Tibial nerve (tissue), 4 donors: ENCODE data around the gene CCDC120. TPM values are rescaled to one million over a fixed set of nuclear protein-coding genes. Genes with fewer than 3 reads are reported as not detected.

Source experiments
- DNase-seq, 2 donors: peaks; one replicate each; pipeline ENCODE4 v3.0.0-alpha.2; 2019; ENCODE audit warnings: low spot score in 2 of 2
- H3K27ac ChIP-seq, 4 donors: fragments of 200-600 bp; sonication (generic) in 3 of 4; one replicate each; pipeline ENCODE4 v1.5.1; 2017 to 2019; ENCODE audit warnings: mild to moderate bottlenecking in 1 of 4
- H3K27me3 ChIP-seq, 2 donors: fragments of 200-600 bp; sonication (generic) in 1 of 2; one replicate each; pipeline versions ENCODE4 v1.5.1 to v1.6.0; 2017 to 2019
- H3K36me3 ChIP-seq, 3 donors: fragments of 200-600 bp; sonication (generic); one replicate each; pipeline ENCODE4 v1.5.1; 2018 to 2019
- H3K4me1 ChIP-seq, 4 donors: fragments of 200-600 bp; sonication (generic) in 3 of 4; one replicate each; pipeline ENCODE4 v1.5.1; 2017 to 2019
- H3K4me3 ChIP-seq, 4 donors: fragments of 200-600 bp; sonication (generic) in 3 of 4; one replicate each; pipeline ENCODE4 v1.5.1; 2017 to 2019; ENCODE audit warnings: mild to moderate bottlenecking in 1 of 4, moderate library complexity in 1 of 4
- H3K9me3 ChIP-seq, 4 donors: fragments of 200-600 bp; sonication (generic) in 3 of 4; one replicate each; pipeline ENCODE4 v1.5.1; 2017 to 2019
- EP300 ChIP-seq, 2 donors: sonication (generic); formaldehyde crosslinking; IDR thresholded peaks; one replicate each; pipeline ENCODE4 v1.6.1; 2017; ENCODE audit warnings: antibody characterized with exemption in 2 of 2, mild to moderate bottlenecking in 1 of 2
- POLR2A ChIP-seq, 2 donors: fragments of 450-650 bp; IDR thresholded peaks; one replicate each; pipeline ENCODE4 v1.6.1; 2017; ENCODE audit warnings: antibody characterized with exemption in 2 of 2, mild to moderate bottlenecking in 2 of 2, moderate library complexity in 2 of 2
- WGBS, 2 donors: methylation state at CpG; one replicate each; pipeline ENCODE4 v1.1.5; 2018; 5-methylcytosine and 5-hydroxymethylcytosine counted together
- total RNA-seq, 4 donors: library from RNA; depleted of rRNA; stranded (reverse); fragments of >200 nt; gene quantifications; one replicate each; pipeline ENCODE4 v1.1.0, GENCODE V29; 2016
- TF ChIP-seq, protein P1 (sequence below), 5 experiments: fragments of 200-600 bp in 3 of 5; fragments of 450-650 bp in 2 of 5; sonication (generic) in 3 of 5; IDR thresholded peaks; one replicate each; pipeline ENCODE4 v1.5.1; 2016 to 2019; ENCODE audit warnings: antibody characterized with exemption in 5 of 5, mild to moderate bottlenecking in 3 of 5, moderate library complexity in 2 of 5

CCDC120 gene
- total RNA-seq, 4 donors from 2014 or later = 4.1 to 6.6 (median 4.5) TPM

- H3K36me3 ChIP-seq = peaks cover 0 to 33% (median 0%) of the 10 kb centered on the region in 3 donors
- H3K27me3 ChIP-seq = no peaks in the 10 kb centered on the region
- peak in 1 of 2 donors; percentile 23 for TF ChIP-seq EP300 (IDR thresholded peaks at IDR 0.05)
- TF ChIP-seq POLR2A (IDR thresholded peaks at IDR 0.05) = peak in 1 of 2 donors; percentile 19
- TF ChIP-seq, protein P1, sequence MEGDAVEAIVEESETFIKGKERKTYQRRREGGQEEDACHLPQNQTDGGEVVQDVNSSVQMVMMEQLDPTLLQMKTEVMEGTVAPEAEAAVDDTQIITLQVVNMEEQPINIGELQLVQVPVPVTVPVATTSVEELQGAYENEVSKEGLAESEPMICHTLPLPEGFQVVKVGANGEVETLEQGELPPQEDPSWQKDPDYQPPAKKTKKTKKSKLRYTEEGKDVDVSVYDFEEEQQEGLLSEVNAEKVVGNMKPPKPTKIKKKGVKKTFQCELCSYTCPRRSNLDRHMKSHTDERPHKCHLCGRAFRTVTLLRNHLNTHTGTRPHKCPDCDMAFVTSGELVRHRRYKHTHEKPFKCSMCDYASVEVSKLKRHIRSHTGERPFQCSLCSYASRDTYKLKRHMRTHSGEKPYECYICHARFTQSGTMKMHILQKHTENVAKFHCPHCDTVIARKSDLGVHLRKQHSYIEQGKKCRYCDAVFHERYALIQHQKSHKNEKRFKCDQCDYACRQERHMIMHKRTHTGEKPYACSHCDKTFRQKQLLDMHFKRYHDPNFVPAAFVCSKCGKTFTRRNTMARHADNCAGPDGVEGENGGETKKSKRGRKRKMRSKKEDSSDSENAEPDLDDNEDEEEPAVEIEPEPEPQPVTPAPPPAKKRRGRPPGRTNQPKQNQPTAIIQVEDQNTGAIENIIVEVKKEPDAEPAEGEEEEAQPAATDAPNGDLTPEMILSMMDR (IDR thresholded peaks at IDR 0.05) = no peak
- no peaks in the 10 kb centered on the region for H3K9me3 ChIP-seq
- peaks cover 0 to 19% (median 4%) of the 10 kb centered on the region in 4 donors for H3K4me1 ChIP-seq
- peak overlapping the region in 3 of 4 donors; percentile 16 to 63 (median 50) for H3K4me3 ChIP-seq
- peak; percentile 62 to 68 for DNase-seq
- H3K27ac ChIP-seq = peak overlapping the region in 3 of 4 donors; percentile 19 to 87 (median 55)
- WGBS, 2 donors = 28 to 66% methylated on average over 18 to 62 of the region's 63 CpGs
These were observed 13.3 kb downstream of the CCDC120 start for GRCh38 chrX:49071877-49072711.

DNA sequence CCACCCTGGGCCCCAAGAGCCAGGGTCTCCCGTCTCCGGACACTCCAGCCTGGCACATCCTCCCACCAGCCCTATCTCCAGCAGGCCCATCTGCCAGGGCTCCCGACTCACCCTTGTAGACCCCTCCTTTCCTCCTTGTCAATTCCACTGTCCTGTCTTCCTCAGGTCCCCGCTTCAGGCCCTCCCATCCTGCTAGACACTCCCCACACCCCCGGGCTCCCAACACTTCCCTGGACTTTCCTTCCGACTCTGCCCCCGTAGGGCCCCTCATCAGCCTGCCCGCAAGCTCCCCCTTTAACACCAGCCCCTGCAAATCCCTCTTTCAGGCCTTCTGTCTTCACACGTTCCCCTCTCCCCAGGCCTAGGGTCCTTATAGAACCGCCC lies 13.9 kb downstream of the CCDC120 start:
- H3K4me3 ChIP-seq = peak overlapping the region in 3 of 4 donors; percentile 16 to 63 (median 50)
- H3K27me3 ChIP-seq = no peaks in the 10 kb centered on the region
- no peak for DNase-seq
- peak overlapping the region in 2 of 4 donors; percentile 19 to 87 for H3K27ac ChIP-seq
- peaks cover 0 to 33% (median 0%) of the 10 kb centered on the region in 3 donors for H3K36me3 ChIP-seq
- H3K4me1 ChIP-seq = peaks cover 0 to 21% (median 4%) of the 10 kb centered on the region in 4 donors
- WGBS, 2 donors = 28 to 53% methylated on average over 8 to 10 of the region's 10 CpGs
- TF ChIP-seq, protein P1 (IDR thresholded peaks at IDR 0.05) = no peak
- no peak for TF ChIP-seq POLR2A (IDR thresholded peaks at IDR 0.05)
- no peak for TF ChIP-seq EP300 (IDR thresholded peaks at IDR 0.05)
- no peaks in the 10 kb centered on the region for H3K9me3 ChIP-seq

GRCh38 chrX:49073601-49074575 lies 15.1 kb downstream of the CCDC120 start, which contains the start of gene PRAF2:
Gene PRAF2 (minus strand): TSS chrX:49074002. CDS start chrX:49073987, 15 bp downstream.
- Histone ChIP-seq H3K4me3 (peak within 1 kb of the TSS; percentile 44 to 63 (median 51)), H3K27ac (peak within 1 kb of the TSS; percentile 58 to 87 (median 78)), H3K27me3 (no peaks in the 10 kb centered on the region), H3K4me1 (peaks cover 0 to 32% (median 5%) of the 10 kb centered on the region in 4 donors), H3K36me3 (peaks cover 0 to 36% (median 0%) of the 10 kb centered on the region in 3 donors), H3K9me3 (no peaks in the 10 kb centered on the region)
- TF ChIP-seq POLR2A (IDR thresholded peaks at IDR 0.05) (peak in 1 of 2 donors; percentile 58), EP300 (IDR thresholded peaks at IDR 0.05) (peak; percentile 77 to 89)
- TF ChIP-seq, protein P1 (IDR thresholded peaks at IDR 0.05) = peak in 2 of 5 experiments; percentile 14 to 28
- peak; percentile 86 to 89 for DNase-seq
- WGBS, 2 donors = 6 to 51% methylated on average over 17 to 60 of the region's 61 CpGs

DNA sequence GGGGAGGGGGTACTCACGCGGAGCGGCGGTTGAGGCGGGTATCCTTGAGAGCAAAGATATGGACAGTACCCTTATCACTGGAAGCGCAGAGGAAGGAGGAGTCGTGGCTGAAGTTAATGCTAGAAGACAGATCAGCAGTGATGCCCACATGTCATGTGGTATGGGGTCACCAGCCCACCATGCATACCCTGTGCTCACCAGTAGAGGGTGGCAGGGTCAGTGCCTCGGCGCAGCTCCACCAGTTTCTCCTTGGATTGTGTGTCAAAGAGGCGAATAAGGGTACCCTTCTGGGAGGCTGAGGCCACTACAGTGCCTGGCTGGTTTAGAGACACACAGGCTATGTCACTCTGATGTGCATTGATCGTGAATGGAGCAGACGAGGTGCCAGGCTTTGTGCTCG lies 16.5 kb downstream of the CCDC120 start:
- Histone ChIP-seq H3K27ac (no peak overlapping the region), H3K4me1 (peaks cover 0 to 32% (median 7%) of the 10 kb centered on the region in 4 donors), H3K9me3 (no peaks in the 10 kb centered on the region), H3K36me3 (peaks cover 0 to 36% (median 0%) of the 10 kb centered on the region in 3 donors), H3K4me3 (no peak overlapping the region), H3K27me3 (no peaks in the 10 kb centered on the region)
- TF ChIP-seq EP300 (IDR thresholded peaks at IDR 0.05) (no peak), POLR2A (IDR thresholded peaks at IDR 0.05) (no peak)
- TF ChIP-seq, protein P1 (IDR thresholded peaks at IDR 0.05) = no peak
- WGBS, 2 donors = 86 to 89% methylated on average over 10 to 13 of the region's 13 CpGs
- no peak for DNase-seq
